Measurements from ENCODE around the gene CUL7.

DNA sequence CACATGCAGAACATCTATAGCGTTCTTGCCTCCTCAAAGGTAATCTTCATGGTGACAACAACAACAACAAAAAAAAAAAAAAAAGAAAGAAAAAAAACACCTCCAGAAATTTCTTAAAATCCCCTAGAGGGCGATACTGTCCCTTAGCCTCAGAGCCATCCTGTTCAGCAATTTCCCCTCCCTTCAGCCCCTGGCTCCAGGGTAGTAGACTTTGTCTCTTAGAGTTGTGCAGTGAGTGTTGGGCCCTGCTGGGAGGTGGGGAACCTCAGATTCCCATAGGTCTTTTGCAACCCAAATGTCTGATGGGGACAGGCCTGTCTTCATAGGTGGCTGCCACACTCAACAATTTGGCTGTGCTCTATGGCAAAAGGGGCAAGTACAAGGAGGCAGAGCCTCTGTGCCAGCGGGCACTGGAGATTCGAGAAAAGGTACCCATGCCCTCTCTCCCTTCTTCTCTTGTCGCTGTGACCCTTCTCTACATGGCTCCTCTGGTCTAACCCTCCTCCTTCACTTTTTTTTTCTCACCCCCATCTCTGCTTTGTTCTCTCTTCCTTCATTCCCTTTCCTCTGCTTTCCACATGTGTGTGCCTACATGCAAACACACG is 16.5 kb upstream of the CUL7 start:
- TF ChIP-seq, protein P1, sequence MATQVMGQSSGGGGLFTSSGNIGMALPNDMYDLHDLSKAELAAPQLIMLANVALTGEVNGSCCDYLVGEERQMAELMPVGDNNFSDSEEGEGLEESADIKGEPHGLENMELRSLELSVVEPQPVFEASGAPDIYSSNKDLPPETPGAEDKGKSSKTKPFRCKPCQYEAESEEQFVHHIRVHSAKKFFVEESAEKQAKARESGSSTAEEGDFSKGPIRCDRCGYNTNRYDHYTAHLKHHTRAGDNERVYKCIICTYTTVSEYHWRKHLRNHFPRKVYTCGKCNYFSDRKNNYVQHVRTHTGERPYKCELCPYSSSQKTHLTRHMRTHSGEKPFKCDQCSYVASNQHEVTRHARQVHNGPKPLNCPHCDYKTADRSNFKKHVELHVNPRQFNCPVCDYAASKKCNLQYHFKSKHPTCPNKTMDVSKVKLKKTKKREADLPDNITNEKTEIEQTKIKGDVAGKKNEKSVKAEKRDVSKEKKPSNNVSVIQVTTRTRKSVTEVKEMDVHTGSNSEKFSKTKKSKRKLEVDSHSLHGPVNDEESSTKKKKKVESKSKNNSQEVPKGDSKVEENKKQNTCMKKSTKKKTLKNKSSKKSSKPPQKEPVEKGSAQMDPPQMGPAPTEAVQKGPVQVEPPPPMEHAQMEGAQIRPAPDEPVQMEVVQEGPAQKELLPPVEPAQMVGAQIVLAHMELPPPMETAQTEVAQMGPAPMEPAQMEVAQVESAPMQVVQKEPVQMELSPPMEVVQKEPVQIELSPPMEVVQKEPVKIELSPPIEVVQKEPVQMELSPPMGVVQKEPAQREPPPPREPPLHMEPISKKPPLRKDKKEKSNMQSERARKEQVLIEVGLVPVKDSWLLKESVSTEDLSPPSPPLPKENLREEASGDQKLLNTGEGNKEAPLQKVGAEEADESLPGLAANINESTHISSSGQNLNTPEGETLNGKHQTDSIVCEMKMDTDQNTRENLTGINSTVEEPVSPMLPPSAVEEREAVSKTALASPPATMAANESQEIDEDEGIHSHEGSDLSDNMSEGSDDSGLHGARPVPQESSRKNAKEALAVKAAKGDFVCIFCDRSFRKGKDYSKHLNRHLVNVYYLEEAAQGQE (IDR thresholded peaks at IDR 0.05; ENCODE audit: insufficient replicate concordance, low read depth), result no peak
- TF ChIP-seq, protein P2, sequence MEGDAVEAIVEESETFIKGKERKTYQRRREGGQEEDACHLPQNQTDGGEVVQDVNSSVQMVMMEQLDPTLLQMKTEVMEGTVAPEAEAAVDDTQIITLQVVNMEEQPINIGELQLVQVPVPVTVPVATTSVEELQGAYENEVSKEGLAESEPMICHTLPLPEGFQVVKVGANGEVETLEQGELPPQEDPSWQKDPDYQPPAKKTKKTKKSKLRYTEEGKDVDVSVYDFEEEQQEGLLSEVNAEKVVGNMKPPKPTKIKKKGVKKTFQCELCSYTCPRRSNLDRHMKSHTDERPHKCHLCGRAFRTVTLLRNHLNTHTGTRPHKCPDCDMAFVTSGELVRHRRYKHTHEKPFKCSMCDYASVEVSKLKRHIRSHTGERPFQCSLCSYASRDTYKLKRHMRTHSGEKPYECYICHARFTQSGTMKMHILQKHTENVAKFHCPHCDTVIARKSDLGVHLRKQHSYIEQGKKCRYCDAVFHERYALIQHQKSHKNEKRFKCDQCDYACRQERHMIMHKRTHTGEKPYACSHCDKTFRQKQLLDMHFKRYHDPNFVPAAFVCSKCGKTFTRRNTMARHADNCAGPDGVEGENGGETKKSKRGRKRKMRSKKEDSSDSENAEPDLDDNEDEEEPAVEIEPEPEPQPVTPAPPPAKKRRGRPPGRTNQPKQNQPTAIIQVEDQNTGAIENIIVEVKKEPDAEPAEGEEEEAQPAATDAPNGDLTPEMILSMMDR (IDR thresholded peaks at IDR 0.05; ENCODE audit: insufficient read depth, low read length), result no peak

Measured in HL-60 (cell line).